Measurements from ENCODE around the gene OVCH1. TPM values are rescaled to one million over a fixed set of nuclear protein-coding genes. Genes with fewer than 3 reads are reported as not detected.

Gene OVCH1
- total and polyA plus RNA-seq, 9 of the 15 experiments (the other 6 are each of a cell fraction or from before 2014, with no cell fraction given) = not detected

DNA sequence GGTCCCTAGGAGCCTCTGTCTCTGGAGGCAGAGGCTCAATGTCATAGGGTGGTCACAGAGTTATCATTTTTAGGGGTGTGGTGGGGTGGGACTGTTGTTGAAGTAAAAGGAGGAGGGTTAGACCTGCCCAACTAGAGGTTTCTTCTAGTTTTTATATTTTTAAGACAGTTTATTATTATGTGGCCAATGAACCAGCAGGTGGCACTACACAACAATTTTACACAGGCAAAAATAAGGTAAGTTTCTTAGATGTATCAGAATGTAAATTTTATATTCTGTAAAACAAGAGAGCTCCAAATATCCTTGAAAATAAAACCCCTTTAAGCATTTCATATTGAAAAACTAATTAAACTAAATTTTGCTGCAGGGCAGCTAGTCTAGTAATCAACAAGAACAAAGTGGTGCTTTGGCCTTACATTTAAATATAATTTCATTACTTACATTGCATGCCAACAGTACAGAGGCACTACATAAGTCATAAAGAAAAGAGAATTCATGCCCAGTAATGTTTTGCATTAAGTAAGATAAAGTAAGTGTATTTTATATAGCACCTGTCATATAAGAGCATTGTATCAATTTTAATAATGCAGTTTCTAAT is 22.2 kb upstream of the OVCH1 start (continued):
- TF ChIP-seq, protein P1, sequence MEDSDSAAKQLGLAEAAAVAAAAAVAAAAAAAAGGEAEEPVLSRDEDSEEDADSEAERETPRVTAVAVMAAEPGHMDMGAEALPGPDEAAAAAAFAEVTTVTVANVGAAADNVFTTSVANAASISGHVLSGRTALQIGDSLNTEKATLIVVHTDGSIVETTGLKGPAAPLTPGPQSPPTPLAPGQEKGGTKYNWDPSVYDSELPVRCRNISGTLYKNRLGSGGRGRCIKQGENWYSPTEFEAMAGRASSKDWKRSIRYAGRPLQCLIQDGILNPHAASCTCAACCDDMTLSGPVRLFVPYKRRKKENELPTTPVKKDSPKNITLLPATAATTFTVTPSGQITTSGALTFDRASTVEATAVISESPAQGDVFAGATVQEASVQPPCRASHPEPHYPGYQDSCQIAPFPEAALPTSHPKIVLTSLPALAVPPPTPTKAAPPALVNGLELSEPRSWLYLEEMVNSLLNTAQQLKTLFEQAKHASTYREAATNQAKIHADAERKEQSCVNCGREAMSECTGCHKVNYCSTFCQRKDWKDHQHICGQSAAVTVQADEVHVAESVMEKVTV (CRISPR knock-in tag; IDR thresholded peaks at IDR 0.05) = 0 out of 2 replicates have a peak, but pooled peaks have one; percentile 22
- no peak for TF ChIP-seq KDM1A (IDR thresholded peaks at IDR 0.05)

DNA sequence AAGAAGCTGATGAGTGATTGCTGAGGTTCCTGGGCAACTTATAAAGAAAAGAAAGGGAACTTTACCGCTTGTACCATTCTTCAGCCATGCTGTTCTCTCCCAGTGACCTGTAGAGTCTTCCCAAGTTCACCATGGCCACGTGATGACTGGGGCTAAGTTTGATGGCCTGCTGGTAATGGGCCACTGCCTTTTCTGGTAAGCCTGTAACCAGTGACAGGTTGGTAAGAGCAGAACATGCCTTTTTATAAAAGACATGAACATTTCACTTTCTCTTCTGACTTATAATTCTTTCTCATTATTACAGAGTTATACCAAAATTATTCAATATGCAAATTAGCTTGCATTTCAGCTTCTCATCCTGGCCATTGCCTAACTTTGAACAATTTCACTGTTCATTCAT is 20.9 kb upstream of the OVCH1 start:
- ChIA-PET CTCF (ENCODE audit: low intra/inter-chr PET ratio) (interaction anchor here (4.2 kb wide), 1 partner anchor 1289 kb away, joined by 36 read pairs; no protein-coding TSS in a partner anchor), POLR2A (no interaction called here)
- Histone ChIP-seq H3K79me2 (ENCODE audit: control insufficient read depth, insufficient read depth, low read length) (no peaks in the 10 kb centered on the region), H4K20me1 (replicated peaks; ENCODE audit: control insufficient read depth, insufficient read depth, low read length) (no peaks in the 10 kb centered on the region), H3K4me1 (replicated peaks in 1 of 2; ENCODE audit: control insufficient read depth in 2 of 2, insufficient read depth in 2 of 2, low read length in 2 of 2) (no peaks in the 10 kb centered on the region; a peak in 1 of 5 replicates), H2AFZ (ENCODE audit: low read depth, low read length) (no peak overlapping the region), H3K9me1 (ENCODE audit: control insufficient read depth, insufficient read depth, low read length) (no peaks in the 10 kb centered on the region), H3K9me3 (replicated peaks; ENCODE audit: control insufficient read depth, insufficient read depth, low read depth, low read length) (no peaks in the 10 kb centered on the region), H3K9ac (ENCODE audit: insufficient read depth in 1 of 2, low read depth in 2 of 2, low read length in 2 of 2) (no peak overlapping the region), H3K27ac (ENCODE audit: extremely low read depth, low read depth, low read length) (no peak overlapping the region), H3K27me3 (ENCODE audit: control insufficient read depth in 2 of 2, insufficient read depth in 2 of 2, low read length in 2 of 2) (peaks cover 0 to 4% of the 10 kb centered on the region in 2 experiments; a peak in 1 of 5 replicates), H3K4me3 (no peak overlapping the region), H3K36me3 (ENCODE audit: control insufficient read depth, insufficient read depth, low read length) (no peaks in the 10 kb centered on the region), H3K4me2 (ENCODE audit: insufficient read depth, low read length) (no peak overlapping the region)
- no peak for FAIRE-seq
- WGBS (ENCODE audit: insufficient coverage, low coverage, missing lambda C conversion rate) = 0% methylated on average over 2 of the region's 2 CpGs
- intact Hi-C loops (cut with micrococcal nuclease) (no loop called here), in situ Hi-C loops (cut with MboI) (no loop called here)
- ATAC-seq = no peak
- no TSS peak for BruUV-seq (replicated peaks)
- DNase-seq (ENCODE audit: extremely low read depth in 1 of 4, low spot score in 3 of 4) = no peak
- TF ChIP-seq ZNF224 (CRISPR knock-in tag; IDR thresholded peaks at IDR 0.05) (no peak), EHMT2 (IDR thresholded peaks at IDR 0.05) (no peak), PCBP1 (IDR thresholded peaks at IDR 0.05; ENCODE audit: low read depth, low read length, poor library complexity, severe bottlenecking) (no peak), RFX1 (IDR thresholded peaks at IDR 0.05) (no peak)
- TF ChIP-seq, protein P2, sequence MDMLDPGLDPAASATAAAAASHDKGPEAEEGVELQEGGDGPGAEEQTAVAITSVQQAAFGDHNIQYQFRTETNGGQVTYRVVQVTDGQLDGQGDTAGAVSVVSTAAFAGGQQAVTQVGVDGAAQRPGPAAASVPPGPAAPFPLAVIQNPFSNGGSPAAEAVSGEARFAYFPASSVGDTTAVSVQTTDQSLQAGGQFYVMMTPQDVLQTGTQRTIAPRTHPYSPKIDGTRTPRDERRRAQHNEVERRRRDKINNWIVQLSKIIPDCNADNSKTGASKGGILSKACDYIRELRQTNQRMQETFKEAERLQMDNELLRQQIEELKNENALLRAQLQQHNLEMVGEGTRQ (CRISPR knock-in tag; IDR thresholded peaks at IDR 0.05) = peak; percentile 38; the same call in 1 of the 2 replicates
- TF ChIP-seq, protein P3, sequence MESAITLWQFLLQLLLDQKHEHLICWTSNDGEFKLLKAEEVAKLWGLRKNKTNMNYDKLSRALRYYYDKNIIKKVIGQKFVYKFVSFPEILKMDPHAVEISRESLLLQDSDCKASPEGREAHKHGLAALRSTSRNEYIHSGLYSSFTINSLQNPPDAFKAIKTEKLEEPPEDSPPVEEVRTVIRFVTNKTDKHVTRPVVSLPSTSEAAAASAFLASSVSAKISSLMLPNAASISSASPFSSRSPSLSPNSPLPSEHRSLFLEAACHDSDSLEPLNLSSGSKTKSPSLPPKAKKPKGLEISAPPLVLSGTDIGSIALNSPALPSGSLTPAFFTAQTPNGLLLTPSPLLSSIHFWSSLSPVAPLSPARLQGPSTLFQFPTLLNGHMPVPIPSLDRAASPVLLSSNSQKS (CRISPR knock-in tag; IDR thresholded peaks at IDR 0.05) = no peak

All from K562 (cell line).